Gastrocnemius medialis (tissue), 4 donors: Measurements from ENCODE around the gene FTL. TPM values are rescaled to one million over a fixed set of nuclear protein-coding genes. Genes with fewer than 3 reads are reported as not detected.

Source experiments
- ATAC-seq, 2 donors: fragments of 150-250 bp; one replicate each; pipeline ENCODE4 v1.9.1; 2016
- DNase-seq, 2 donors: peaks; one replicate each; pipeline ENCODE4 v3.0.0-alpha.2; 2019
- H3K27ac ChIP-seq, 4 donors: fragments of 200-600 bp; sonication (generic); 1 replicate in 1 of 4; 2 replicates in 3 of 4; pipeline ENCODE4 v1.5.1; 2016 to 2018; ENCODE audit warnings: mild to moderate bottlenecking in 2 of 4, moderate library complexity in 1 of 4
- H3K27me3 ChIP-seq, 3 donors: fragments of 200-600 bp; sonication (generic) in 2 of 3; 1 replicate in 1 of 3; 2 replicates in 2 of 3; pipeline versions ENCODE4 v1.5.1 to v1.6.0; 2016 to 2019; ENCODE audit warnings: mild to moderate bottlenecking in 1 of 3, moderate library complexity in 1 of 3
- H3K36me3 ChIP-seq, 2 donors: fragments of 200-600 bp; sonication (generic) in 1 of 2; one replicate each; pipeline ENCODE4 v1.5.1; 2017 to 2018
- H3K4me1 ChIP-seq, 2 donors: fragments of 200-600 bp; sonication (generic) in 1 of 2; one replicate each; pipeline ENCODE4 v1.5.1; 2016 to 2017; ENCODE audit warnings: mild to moderate bottlenecking in 2 of 2
- H3K4me3 ChIP-seq, 4 donors: fragments of 200-600 bp; sonication (generic) in 3 of 4; 1 replicate in 1 of 4; 2 replicates in 3 of 4; pipeline ENCODE4 v1.5.1; 2016 to 2019; ENCODE audit warnings: mild to moderate bottlenecking in 2 of 4
- H3K9me3 ChIP-seq, 3 donors: fragments of 200-600 bp; sonication (generic) in 2 of 3; 1 replicate in 1 of 3; 2 replicates in 2 of 3; pipeline ENCODE4 v1.5.1; 2016 to 2019
- POLR2A ChIP-seq, 2 donors: fragments of 450-650 bp; IDR thresholded peaks; one replicate each; pipeline ENCODE4 v1.6.1; 2017; ENCODE audit warnings: antibody characterized with exemption in 2 of 2, mild to moderate bottlenecking in 2 of 2, moderate library complexity in 2 of 2
- in situ Hi-C, 4 donors: fragments of 200-750 bp; cut with MboI; loops; one replicate each; pipeline versions ENCODE4 v1.15.0 to v1.8.0; 2017; ENCODE audit warnings: low sequenced_read_pairs in 4 of 4
- intact Hi-C: fragments of 100-400 bp; cut with DNase I; formaldehyde crosslinking; loops from one replicate; pipeline ENCODE4 v1.15.1; 2023; ENCODE audit warnings: low total_unique reads
- total RNA-seq, 4 donors: library from RNA; depleted of rRNA; stranded (reverse); fragments of >200 nt; gene quantifications; one replicate each; pipeline versions ENCODE4 v1.1.0 to v1.2.3, GENCODE V29; 2016
- TF ChIP-seq, protein P1 (sequence below), 5 experiments: fragments of 450-650 bp in 3 of 5; fragments of 200-600 bp in 2 of 5; sonication (generic) in 2 of 5; IDR thresholded peaks in 4 of 5; conservative IDR thresholded peaks in 1 of 5; 1 replicate in 4 of 5; 2 replicates in 1 of 5; pipeline ENCODE4 v1.5.1; 2016 to 2019; ENCODE audit warnings: antibody characterized with exemption in 5 of 5, mild to moderate bottlenecking in 3 of 5, moderate library complexity in 3 of 5

Gene FTL
- total RNA-seq, 4 donors from 2014 or later = 894 to 1,364 (median 1,121) TPM

DNA sequence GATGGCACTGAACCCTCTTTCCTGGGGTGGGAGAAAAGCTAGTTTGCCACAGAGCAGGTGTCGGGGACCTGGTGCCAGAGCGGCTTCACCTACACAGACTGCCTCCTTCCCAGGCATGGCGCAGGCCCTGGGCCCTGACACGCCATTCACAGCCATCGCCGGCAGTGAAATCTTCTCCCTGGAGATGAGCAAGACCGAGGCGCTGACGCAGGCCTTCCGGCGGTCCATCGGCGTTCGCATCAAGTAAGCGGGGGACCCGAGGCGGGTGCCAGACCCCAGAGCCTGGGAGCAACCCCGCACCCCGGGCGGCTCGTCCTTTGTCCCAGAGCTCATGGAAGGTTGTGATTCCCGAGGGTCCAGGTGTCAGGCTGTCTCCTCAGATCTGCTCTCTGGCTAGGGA, 41.8 kb downstream of the FTL start:
- H3K4me3 ChIP-seq = no peak overlapping the region
- in situ Hi-C loops (no loop called here), intact Hi-C loops (no loop called here)
- DNase-seq = no peak
- ATAC-seq = no peak
- no peaks in the 10 kb centered on the region for H3K9me3 ChIP-seq
- H3K27ac ChIP-seq = no peak overlapping the region
- TF ChIP-seq, protein P1, sequence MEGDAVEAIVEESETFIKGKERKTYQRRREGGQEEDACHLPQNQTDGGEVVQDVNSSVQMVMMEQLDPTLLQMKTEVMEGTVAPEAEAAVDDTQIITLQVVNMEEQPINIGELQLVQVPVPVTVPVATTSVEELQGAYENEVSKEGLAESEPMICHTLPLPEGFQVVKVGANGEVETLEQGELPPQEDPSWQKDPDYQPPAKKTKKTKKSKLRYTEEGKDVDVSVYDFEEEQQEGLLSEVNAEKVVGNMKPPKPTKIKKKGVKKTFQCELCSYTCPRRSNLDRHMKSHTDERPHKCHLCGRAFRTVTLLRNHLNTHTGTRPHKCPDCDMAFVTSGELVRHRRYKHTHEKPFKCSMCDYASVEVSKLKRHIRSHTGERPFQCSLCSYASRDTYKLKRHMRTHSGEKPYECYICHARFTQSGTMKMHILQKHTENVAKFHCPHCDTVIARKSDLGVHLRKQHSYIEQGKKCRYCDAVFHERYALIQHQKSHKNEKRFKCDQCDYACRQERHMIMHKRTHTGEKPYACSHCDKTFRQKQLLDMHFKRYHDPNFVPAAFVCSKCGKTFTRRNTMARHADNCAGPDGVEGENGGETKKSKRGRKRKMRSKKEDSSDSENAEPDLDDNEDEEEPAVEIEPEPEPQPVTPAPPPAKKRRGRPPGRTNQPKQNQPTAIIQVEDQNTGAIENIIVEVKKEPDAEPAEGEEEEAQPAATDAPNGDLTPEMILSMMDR (IDR thresholded peaks at IDR 0.05 in 4 of 5, conservative IDR thresholded peaks at IDR 0.05 in 1 of 5) = no peak
- no peak for TF ChIP-seq POLR2A (IDR thresholded peaks at IDR 0.05)
- H3K27me3 ChIP-seq = no peaks in the 10 kb centered on the region
- H3K4me1 ChIP-seq = no peaks in the 10 kb centered on the region
- peaks cover 0 to 89% of the 10 kb centered on the region in 2 donors for H3K36me3 ChIP-seq

DNA sequence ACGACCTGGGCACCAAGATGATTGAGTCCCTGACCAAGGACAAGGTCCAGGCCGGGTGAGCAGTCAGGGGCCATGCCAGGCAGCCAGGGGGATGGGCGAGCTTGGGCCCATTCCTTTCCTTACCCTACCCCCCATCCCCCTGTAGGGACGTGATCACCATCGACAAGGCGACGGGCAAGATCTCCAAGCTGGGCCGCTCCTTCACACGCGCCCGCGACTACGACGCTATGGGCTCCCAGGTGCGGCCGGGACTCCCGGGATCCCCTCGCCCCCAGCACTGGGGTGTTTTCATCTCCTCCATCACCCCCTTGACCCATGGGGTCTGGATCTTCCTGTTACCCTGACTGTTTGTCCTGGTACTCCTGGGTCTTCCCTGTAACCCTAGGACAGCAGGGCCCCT, 44.7 kb downstream of the FTL start:
- intact Hi-C loops = no loop called here
- TF ChIP-seq POLR2A (IDR thresholded peaks at IDR 0.05) = no peak
- TF ChIP-seq, protein P1 (IDR thresholded peaks at IDR 0.05 in 4 of 5, conservative IDR thresholded peaks at IDR 0.05 in 1 of 5) = no peak
- no peak overlapping the region for H3K27ac ChIP-seq
- peaks cover 0 to 85% of the 10 kb centered on the region in 2 donors for H3K36me3 ChIP-seq
- DNase-seq (no peak), ATAC-seq (no peak)
- in situ Hi-C loops = no loop called here
- no peaks in the 10 kb centered on the region for H3K4me1 ChIP-seq
- no peaks in the 10 kb centered on the region for H3K9me3 ChIP-seq
- no peaks in the 10 kb centered on the region for H3K27me3 ChIP-seq
- no peak overlapping the region for H3K4me3 ChIP-seq

DNA sequence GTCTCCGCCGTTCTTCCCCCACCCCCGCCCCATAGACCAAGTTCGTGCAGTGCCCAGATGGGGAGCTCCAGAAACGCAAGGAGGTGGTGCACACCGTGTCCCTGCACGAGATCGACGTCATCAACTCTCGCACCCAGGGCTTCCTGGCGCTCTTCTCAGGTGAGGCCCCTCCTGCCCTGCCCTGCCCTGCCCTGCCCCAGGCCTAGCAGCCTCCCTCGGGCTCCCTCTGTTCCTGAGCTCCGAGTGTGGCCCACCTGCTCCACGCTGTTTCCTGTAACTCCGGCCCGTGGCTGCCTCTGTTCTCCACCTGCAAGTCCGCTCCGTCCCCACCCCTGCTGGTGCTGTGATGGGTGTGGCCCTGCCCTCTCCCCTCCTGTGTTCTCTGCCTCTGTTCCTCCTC, 45.3 kb downstream of the FTL start:
- in situ Hi-C loops (no loop called here), intact Hi-C loops (no loop called here)
- no peak for TF ChIP-seq POLR2A (IDR thresholded peaks at IDR 0.05)
- TF ChIP-seq, protein P1 (IDR thresholded peaks at IDR 0.05 in 4 of 5, conservative IDR thresholded peaks at IDR 0.05 in 1 of 5) = no peak

DNA sequence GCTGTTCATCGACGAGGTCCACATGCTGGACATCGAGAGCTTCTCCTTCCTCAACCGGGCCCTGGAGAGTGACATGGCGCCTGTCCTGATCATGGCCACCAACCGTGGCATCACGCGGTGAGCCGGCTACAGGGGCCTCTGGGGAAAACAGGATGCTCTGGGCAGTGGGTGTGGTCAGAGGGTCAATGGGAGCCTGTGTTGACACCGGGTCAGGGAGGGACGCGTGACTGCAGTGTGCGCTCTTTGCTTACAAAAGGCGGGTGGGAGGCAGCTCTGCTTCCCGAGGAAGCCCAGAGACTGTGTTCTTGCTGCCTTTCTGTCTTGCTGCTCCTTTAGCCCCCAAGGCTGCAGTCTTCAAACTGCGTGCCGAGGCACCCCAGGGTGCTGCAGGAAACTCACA, 46.1 kb downstream of the FTL start:
- ATAC-seq (no peak), DNase-seq (no peak)
- Histone ChIP-seq H3K27me3 (no peaks in the 10 kb centered on the region), H3K4me1 (no peaks in the 10 kb centered on the region), H3K9me3 (no peaks in the 10 kb centered on the region), H3K4me3 (no peak overlapping the region), H3K36me3 (peaks cover 0 to 85% of the 10 kb centered on the region in 2 donors), H3K27ac (no peak overlapping the region)
- in situ Hi-C loops = no loop called here
- intact Hi-C loops = no loop called here
- TF ChIP-seq POLR2A (IDR thresholded peaks at IDR 0.05) = no peak
- TF ChIP-seq, protein P1 (IDR thresholded peaks at IDR 0.05 in 4 of 5, conservative IDR thresholded peaks at IDR 0.05 in 1 of 5) = no peak

More for the DNA sequence above, 45.3 kb downstream of the FTL start:
- Histone ChIP-seq H3K36me3 (peaks cover 0 to 85% of the 10 kb centered on the region in 2 donors), H3K4me1 (no peaks in the 10 kb centered on the region), H3K27ac (no peak overlapping the region), H3K4me3 (no peak overlapping the region), H3K27me3 (no peaks in the 10 kb centered on the region), H3K9me3 (no peaks in the 10 kb centered on the region)
- ATAC-seq (no peak), DNase-seq (no peak)
